Mammary epithelial cell (primary cell): ENCODE measurements around the gene RPL3.

Experiments
- EZH2 ChIP-seq: IDR thresholded peaks from 2 replicates; pipeline ENCODE4 v1.6.1; 2012; ENCODE audit warnings: low read length, inconsistent platforms, borderline replicate concordance
- TF ChIP-seq, protein P1 (sequence below), 2 donors: IDR thresholded peaks in 1 of 2; conservative IDR thresholded peaks in 1 of 2; 2 replicates each; pipeline ENCODE4 v1.5.1; 2011 to 2012; ENCODE audit warnings: inconsistent platforms in 2 of 2, low read length in 2 of 2, mild to moderate bottlenecking in 2 of 2, control low read depth in 1 of 2, low read depth in 1 of 2; ENCODE audit not compliant: insufficient read depth in 1 of 2; ENCODE audit errors: extremely low read depth in 1 of 2

DNA sequence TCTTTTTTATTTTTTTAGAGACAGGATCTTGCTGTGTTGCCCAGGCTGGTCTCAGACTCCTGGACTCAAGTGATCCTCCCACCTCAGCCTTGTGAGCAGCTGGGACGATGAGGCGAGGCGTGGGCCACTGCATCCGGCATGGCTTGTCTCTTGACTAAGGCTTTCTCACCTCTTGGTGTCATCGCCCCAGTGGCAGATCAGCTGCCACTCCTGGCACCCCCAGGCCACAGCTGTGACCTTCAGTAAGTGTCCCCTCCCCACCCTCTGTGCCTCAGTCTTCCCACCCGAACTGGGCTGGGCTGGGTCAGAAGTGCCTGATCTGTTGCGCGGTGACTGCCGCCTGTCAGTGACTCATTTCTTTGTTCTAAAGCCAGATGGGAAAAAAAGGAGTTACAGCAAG lies 33.9 kb upstream of the RPL3 start:
- TF ChIP-seq, protein P1, sequence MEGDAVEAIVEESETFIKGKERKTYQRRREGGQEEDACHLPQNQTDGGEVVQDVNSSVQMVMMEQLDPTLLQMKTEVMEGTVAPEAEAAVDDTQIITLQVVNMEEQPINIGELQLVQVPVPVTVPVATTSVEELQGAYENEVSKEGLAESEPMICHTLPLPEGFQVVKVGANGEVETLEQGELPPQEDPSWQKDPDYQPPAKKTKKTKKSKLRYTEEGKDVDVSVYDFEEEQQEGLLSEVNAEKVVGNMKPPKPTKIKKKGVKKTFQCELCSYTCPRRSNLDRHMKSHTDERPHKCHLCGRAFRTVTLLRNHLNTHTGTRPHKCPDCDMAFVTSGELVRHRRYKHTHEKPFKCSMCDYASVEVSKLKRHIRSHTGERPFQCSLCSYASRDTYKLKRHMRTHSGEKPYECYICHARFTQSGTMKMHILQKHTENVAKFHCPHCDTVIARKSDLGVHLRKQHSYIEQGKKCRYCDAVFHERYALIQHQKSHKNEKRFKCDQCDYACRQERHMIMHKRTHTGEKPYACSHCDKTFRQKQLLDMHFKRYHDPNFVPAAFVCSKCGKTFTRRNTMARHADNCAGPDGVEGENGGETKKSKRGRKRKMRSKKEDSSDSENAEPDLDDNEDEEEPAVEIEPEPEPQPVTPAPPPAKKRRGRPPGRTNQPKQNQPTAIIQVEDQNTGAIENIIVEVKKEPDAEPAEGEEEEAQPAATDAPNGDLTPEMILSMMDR (conservative IDR thresholded peaks at IDR 0.05 in 1 of 2, IDR thresholded peaks at IDR 0.05 in 1 of 2; ENCODE audit: extremely low read depth in 1 of 2, insufficient read depth in 1 of 2, low read depth in 1 of 2, low read length in 2 of 2): no peak
- no peak for TF ChIP-seq EZH2
